GM12878 (cell line): Measurements from ENCODE around the gene LKAAEAR1. TPM values are rescaled to one million over a fixed set of nuclear protein-coding genes. Genes with fewer than 3 reads are reported as not detected.

Experiments used
- ATAC-seq: fragments of 200-7000 bp; cut with Tn5 transposase; 3 replicates; pipeline ENCODE4 v1.9.1; 2020; ENCODE audit warnings: mild to moderate bottlenecking, moderate library complexity
- BruUV-seq: library from RNA; stranded (reverse); fragments of 400-500 nt; replicated peaks from 2 replicates; lab custom pipeline; 2021; lab: Mats Ljungman, UMichigan
- CTCF ChIA-PET: fragments of 300-600 bp; sonication (Branson Sonifier 250); formaldehyde crosslinking; extraction: SDS; loops from one replicate; lab custom pipeline; 2021; ENCODE audit warnings: inconsistent platforms; lab: Yijun Ruan, JAX
- POLR2A ChIA-PET: fragments of 350-600 bp; formaldehyde crosslinking; extraction: SDS; loops from one replicate; lab custom pipeline; 2021; ENCODE audit warnings: inconsistent platforms; lab: Charles Lee
- RAD21 ChIA-PET: fragments of 300-600 bp; sonication (Branson Sonifier 250); formaldehyde crosslinking; loops from one replicate; lab custom pipeline; 2023; ENCODE audit warnings: antibody characterized with exemption; ENCODE audit not compliant: unreplicated experiment; lab: Charles Lee
- SMC1A ChIA-PET: fragments of 300-600 bp; sonication (Branson Sonifier 250); formaldehyde crosslinking; loops from one replicate; lab custom pipeline; 2023; ENCODE audit not compliant: unreplicated experiment, uncharacterized antibody; lab: Charles Lee
- DNase-seq: peaks from one replicate; pipeline ENCODE4 v3.0.0-alpha.2; 2011; ENCODE audit warnings: low read depth, low spot score
- FAIRE-seq: peaks from 3 replicates; lab custom pipeline; 2011; peaks lifted over from hg19 to GRCh38; lab: Jason Lieb, UNC
- H2AFZ ChIP-seq: 2 replicates; pipeline ENCODE4 v1.6.0; 2011; ENCODE audit warnings: low read depth, low read length, control low read depth; ENCODE audit not compliant: control insufficient read depth
- H3K27ac ChIP-seq: 2 replicates; pipeline ENCODE4 v1.5.1; 2011; ENCODE audit warnings: control low read depth; ENCODE audit not compliant: control insufficient read depth, insufficient read depth
- H3K27me3 ChIP-seq, 2 experiments: replicated peaks in 1 of 2; 2 replicates each; pipeline versions ENCODE4 v1.6.0 to v1.6.1; 2011; ENCODE audit warnings: low read length in 1 of 2; ENCODE audit not compliant: control insufficient read depth in 2 of 2, insufficient read depth in 2 of 2
- H3K36me3 ChIP-seq, 2 experiments: 2 replicates each; pipeline ENCODE4 v1.5.1; 2011; ENCODE audit warnings: low read length in 1 of 2; ENCODE audit not compliant: control insufficient read depth in 2 of 2, insufficient read depth in 2 of 2
- H3K4me1 ChIP-seq: 2 replicates; pipeline ENCODE4 v1.6.1; 2011; ENCODE audit warnings: mild to moderate bottlenecking, low read length, moderate library complexity, mixed read lengths; ENCODE audit not compliant: control insufficient read depth, insufficient read depth
- H3K4me2 ChIP-seq: 2 replicates; pipeline ENCODE4 v1.6.0; 2011; ENCODE audit warnings: control low read depth; ENCODE audit not compliant: control insufficient read depth, insufficient read depth
- H3K4me3 ChIP-seq: fragments of 200-600 bp; sonication (generic); 2 replicates; pipeline ENCODE4 v1.5.1; 2016
- H3K79me2 ChIP-seq: 2 replicates; pipeline ENCODE4 v1.6.0; 2011; ENCODE audit warnings: low read length; ENCODE audit not compliant: control insufficient read depth, insufficient read depth
- H3K9ac ChIP-seq: 2 replicates; pipeline ENCODE4 v1.8.0; 2011; ENCODE audit warnings: low read length, control low read depth, mixed read lengths; ENCODE audit not compliant: control insufficient read depth, insufficient read depth
- H3K9me3 ChIP-seq: replicated peaks from 3 replicates; pipeline ENCODE4 v1.5.1; 2011; ENCODE audit warnings: mild to moderate bottlenecking, low read length; ENCODE audit not compliant: control insufficient read depth, insufficient read depth
- H4K20me1 ChIP-seq: 2 replicates; pipeline ENCODE4 v1.6.0; 2011; ENCODE audit not compliant: control insufficient read depth, insufficient read depth
- BACH1 ChIP-seq: fragments of 450-650 bp; IDR thresholded peaks from 2 replicates; pipeline ENCODE4 v1.6.1; 2017; ENCODE audit warnings: mild to moderate bottlenecking, borderline replicate concordance
- EGR1 ChIP-seq, 2 experiments: IDR thresholded peaks; 1 replicate in 1 of 2; 2 replicates in 1 of 2; pipeline ENCODE4 v1.6.1; 2011 to 2012; ENCODE audit warnings: low read depth in 2 of 2, low read length in 2 of 2, borderline replicate concordance in 1 of 2, mild to moderate bottlenecking in 1 of 2, moderate library complexity in 1 of 2
- GABPA ChIP-seq: IDR thresholded peaks from 2 replicates; pipeline ENCODE4 v1.6.1; 2014; ENCODE audit warnings: antibody characterized with exemption, low read depth, mild to moderate bottlenecking, inconsistent platforms
- MEF2B ChIP-seq: fragments of 450-650 bp; IDR thresholded peaks from 2 replicates; pipeline ENCODE4 v1.6.1; 2018; ENCODE audit warnings: mild to moderate bottlenecking, moderate library complexity; ENCODE audit not compliant: partially characterized antibody, poor library complexity, severe bottlenecking
- POLR2A ChIP-seq: IDR thresholded peaks from 2 replicates; pipeline ENCODE4 v1.6.1; 2011; ENCODE audit warnings: low read depth, mild to moderate bottlenecking, low read length
- POLR2AphosphoS2 ChIP-seq: IDR thresholded peaks from 2 replicates; pipeline ENCODE4 v1.6.1; 2011; ENCODE audit warnings: low read depth, mild to moderate bottlenecking, low read length, improper control_type of control experiment, moderate library complexity
- RAD21 ChIP-seq: IDR thresholded peaks from 2 replicates; pipeline ENCODE4 v1.6.1; 2011; ENCODE audit warnings: mild to moderate bottlenecking, low read depth, low read length, moderate library complexity; ENCODE audit not compliant: insufficient read depth
- SRF ChIP-seq, 2 experiments: IDR thresholded peaks; 2 replicates each; pipeline ENCODE4 v1.6.1; 2011; ENCODE audit warnings: low read depth in 2 of 2, low read length in 2 of 2, mild to moderate bottlenecking in 1 of 2, moderate library complexity in 1 of 2
- WGBS: methylation state at CpG from one replicate; pipeline ENCODE4 v1.1.6; 2016; ENCODE audit warnings: low lambda C conversion rate; ENCODE audit not compliant: insufficient replicate concordance, insufficient coverage; ENCODE audit errors: missing lambda C conversion rate; 5-methylcytosine and 5-hydroxymethylcytosine counted together
- in situ Hi-C: fragments of 300-500 bp; cut with MboI; formaldehyde crosslinking; loops from 9 replicates; pipeline ENCODE4 v1.14.3; 2018; ENCODE audit warnings: mixed read lengths
- intact Hi-C: fragments of 100-400 bp; cut with micrococcal nuclease; formaldehyde crosslinking; loops from one replicate; pipeline ENCODE4 v1.14.2; 2022; ENCODE audit not compliant: unreplicated experiment
- polyA plus RNA-seq, 11 experiments: library from polyadenylated mRNA; depleted of rRNA in 4 of 11; unstranded in 6 of 11; stranded (reverse) in 5 of 11; fragments of >200 nt; fragmentation: Nextera tagmentation in 4 of 11; fragmentation: Illumina TruSeq in 1 of 11; extraction: Ambion mirVana in 4 of 11; extraction: Trizol in 1 of 11; gene quantifications; 1 replicate in 1 of 11; 2 replicates in 10 of 11; pipeline versions ENCODE4 v1.2.1 to v1.2.3, GENCODE V29; 2011 to 2016; ENCODE audit warnings: inconsistent platforms in 2 of 11, missing spikeins in 2 of 11, low read depth in 1 of 11
- total RNA-seq, 4 experiments: library from RNA; depleted of rRNA in 3 of 4; stranded (reverse); fragments of >200 nt in 3 of 4; fragmentation: Illumina TruSeq in 1 of 4; extraction: Trizol in 1 of 4; gene quantifications; 2 replicates each; pipeline versions ENCODE4 v1.2.1 to v1.2.3, GENCODE V29; 2013 to 2021
- TF ChIP-seq, protein P1 (sequence below): fragments of 450-650 bp; IDR thresholded peaks from 2 replicates; pipeline ENCODE4 v1.6.1; 2017; ENCODE audit warnings: mild to moderate bottlenecking, moderate library complexity
- TF ChIP-seq, protein P2 (sequence below), 3 experiments: IDR thresholded peaks in 2 of 3; conservative IDR thresholded peaks in 1 of 3; 2 replicates each; pipeline ENCODE4 v1.5.1; 2011; ENCODE audit warnings: low read depth in 3 of 3, low read length in 3 of 3, mild to moderate bottlenecking in 3 of 3, control low read depth in 2 of 3, moderate library complexity in 2 of 3, inconsistent platforms in 1 of 3, mixed read lengths in 1 of 3; ENCODE audit not compliant: control insufficient read depth in 2 of 3, insufficient read depth in 1 of 3; ENCODE audit errors: extremely low read depth in 1 of 3

LKAAEAR1 gene
- total and polyA plus RNA-seq, 10 of the 15 experiments (the other 5 are each of a cell fraction or from before 2014, with no cell fraction given) = not detected

DNA sequence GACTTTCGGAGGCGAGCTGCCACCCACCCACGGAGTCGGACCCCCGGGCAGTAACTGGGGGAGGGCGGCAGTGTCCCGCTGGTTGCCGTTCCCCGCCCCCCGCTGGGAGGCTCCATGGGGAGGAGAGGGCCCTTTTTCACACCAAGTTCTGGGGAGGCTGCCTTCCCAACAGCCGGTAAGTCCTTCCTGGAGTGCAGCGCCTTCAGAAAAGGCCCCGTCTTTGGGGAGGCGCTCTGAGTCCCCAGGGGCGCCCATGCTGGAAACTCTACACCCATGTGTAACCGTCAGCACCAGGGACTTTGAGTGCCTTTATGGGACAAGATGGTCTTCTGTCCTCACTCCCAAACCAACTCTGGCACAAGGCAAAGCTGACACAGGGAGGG lies 34.3 kb downstream of the LKAAEAR1 start (continued):
- TF ChIP-seq MEF2B = peak; percentile 81

DNA sequence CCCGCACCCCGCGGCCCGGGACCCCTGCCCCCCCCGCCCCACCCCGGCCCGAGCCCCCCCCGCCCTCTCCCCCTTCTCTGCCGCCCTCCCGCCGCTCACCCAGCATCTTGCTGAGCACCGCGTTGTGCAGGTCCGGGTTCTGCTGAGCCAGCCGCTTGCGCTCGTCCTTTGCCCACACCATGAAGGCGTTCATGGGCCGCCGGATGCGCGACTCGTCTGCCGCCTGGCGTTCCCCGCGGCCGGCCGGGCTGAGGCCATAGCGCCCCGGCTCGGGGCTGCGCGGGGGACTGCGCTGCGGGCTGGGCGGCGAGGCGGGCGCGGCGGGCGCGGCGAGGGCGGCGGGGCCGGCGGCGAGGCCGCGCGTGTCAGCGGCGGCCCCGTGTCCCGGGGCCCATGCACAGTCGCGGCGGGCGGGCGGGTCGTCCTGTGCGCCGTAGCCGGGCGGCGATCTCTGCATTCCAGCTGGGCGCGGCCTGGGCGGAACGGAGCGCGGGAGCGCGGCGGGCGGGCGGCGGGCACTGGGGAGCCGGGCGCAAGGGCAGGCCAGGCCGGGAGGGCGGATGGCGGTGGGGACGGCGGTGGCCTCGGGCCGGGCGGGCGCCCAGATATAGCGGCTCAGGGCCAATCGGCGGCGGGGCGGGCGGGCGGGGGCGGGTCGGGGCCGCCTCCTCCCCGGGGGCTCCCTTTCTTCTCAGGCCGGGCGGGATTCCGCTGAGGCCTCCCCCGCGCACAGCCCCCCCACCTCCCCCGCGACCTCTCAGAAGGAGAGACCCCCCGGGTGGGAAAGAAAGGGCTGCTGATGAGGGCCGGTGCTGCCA lies 34.9 kb downstream of the LKAAEAR1 start, which contains the start of gene SOX18:
TSS of gene SOX18 (minus strand) at position 580 of the 818 bp plus-strand sequence. CDS start at position 457, 123 bp downstream.
- Histone ChIP-seq H3K4me2 (peak within 1 kb of the TSS; percentile 42), H3K27me3 (peaks cover 4 to 14% of the 10 kb centered on the region in 2 experiments; a peak in 3 of 4 replicates), H2AFZ (no peak within 1 kb of the TSS), H3K79me2 (no peaks in the 10 kb centered on the region), H3K4me1 (peaks cover 4% of the 10 kb centered on the region), H3K9ac (no peak within 1 kb of the TSS), H3K36me3 (no peaks in the 10 kb centered on the region), H4K20me1 (no peaks in the 10 kb centered on the region), H3K9me3 (no peaks in the 10 kb centered on the region), H3K4me3 (no peak within 1 kb of the TSS), H3K27ac (no peak within 1 kb of the TSS)
- no peak for FAIRE-seq
- peak in 1 of 2 experiments; percentile 79; a peak in 1 of 4 replicates for TF ChIP-seq SRF (IDR thresholded peaks at IDR 0.05; ENCODE audit: low read depth in 2 of 2, low read length in 2 of 2)
- no peak for TF ChIP-seq GABPA
- TF ChIP-seq, protein P1, sequence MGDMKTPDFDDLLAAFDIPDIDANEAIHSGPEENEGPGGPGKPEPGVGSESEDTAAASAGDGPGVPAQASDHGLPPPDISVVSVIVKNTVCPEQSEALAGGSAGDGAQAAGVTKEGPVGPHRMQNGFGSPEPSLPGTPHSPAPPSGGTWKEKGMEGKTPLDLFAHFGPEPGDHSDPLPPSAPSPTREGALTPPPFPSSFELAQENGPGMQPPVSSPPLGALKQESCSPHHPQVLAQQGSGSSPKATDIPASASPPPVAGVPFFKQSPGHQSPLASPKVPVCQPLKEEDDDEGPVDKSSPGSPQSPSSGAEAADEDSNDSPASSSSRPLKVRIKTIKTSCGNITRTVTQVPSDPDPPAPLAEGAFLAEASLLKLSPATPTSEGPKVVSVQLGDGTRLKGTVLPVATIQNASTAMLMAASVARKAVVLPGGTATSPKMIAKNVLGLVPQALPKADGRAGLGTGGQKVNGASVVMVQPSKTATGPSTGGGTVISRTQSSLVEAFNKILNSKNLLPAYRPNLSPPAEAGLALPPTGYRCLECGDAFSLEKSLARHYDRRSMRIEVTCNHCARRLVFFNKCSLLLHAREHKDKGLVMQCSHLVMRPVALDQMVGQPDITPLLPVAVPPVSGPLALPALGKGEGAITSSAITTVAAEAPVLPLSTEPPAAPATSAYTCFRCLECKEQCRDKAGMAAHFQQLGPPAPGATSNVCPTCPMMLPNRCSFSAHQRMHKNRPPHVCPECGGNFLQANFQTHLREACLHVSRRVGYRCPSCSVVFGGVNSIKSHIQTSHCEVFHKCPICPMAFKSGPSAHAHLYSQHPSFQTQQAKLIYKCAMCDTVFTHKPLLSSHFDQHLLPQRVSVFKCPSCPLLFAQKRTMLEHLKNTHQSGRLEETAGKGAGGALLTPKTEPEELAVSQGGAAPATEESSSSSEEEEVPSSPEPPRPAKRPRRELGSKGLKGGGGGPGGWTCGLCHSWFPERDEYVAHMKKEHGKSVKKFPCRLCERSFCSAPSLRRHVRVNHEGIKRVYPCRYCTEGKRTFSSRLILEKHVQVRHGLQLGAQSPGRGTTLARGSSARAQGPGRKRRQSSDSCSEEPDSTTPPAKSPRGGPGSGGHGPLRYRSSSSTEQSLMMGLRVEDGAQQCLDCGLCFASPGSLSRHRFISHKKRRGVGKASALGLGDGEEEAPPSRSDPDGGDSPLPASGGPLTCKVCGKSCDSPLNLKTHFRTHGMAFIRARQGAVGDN = peak; percentile 34; the same call in 1 of the 2 replicates
- TF ChIP-seq RAD21 = peak; percentile 20; the same call in 1 of the 2 replicates
- TF ChIP-seq POLR2A = 0 out of 2 replicates have a peak, but pooled peaks have one; percentile 25
- 0 out of 3 replicates have a peak, but pooled peaks of 1 of the 2 experiments have one; percentile 23 for TF ChIP-seq EGR1 (IDR thresholded peaks at IDR 0.05; ENCODE audit: borderline replicate concordance in 1 of 2, low read depth in 2 of 2, low read length in 2 of 2)
- TF ChIP-seq, protein P2, sequence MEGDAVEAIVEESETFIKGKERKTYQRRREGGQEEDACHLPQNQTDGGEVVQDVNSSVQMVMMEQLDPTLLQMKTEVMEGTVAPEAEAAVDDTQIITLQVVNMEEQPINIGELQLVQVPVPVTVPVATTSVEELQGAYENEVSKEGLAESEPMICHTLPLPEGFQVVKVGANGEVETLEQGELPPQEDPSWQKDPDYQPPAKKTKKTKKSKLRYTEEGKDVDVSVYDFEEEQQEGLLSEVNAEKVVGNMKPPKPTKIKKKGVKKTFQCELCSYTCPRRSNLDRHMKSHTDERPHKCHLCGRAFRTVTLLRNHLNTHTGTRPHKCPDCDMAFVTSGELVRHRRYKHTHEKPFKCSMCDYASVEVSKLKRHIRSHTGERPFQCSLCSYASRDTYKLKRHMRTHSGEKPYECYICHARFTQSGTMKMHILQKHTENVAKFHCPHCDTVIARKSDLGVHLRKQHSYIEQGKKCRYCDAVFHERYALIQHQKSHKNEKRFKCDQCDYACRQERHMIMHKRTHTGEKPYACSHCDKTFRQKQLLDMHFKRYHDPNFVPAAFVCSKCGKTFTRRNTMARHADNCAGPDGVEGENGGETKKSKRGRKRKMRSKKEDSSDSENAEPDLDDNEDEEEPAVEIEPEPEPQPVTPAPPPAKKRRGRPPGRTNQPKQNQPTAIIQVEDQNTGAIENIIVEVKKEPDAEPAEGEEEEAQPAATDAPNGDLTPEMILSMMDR (IDR thresholded peaks at IDR 0.05 in 2 of 3, conservative IDR thresholded peaks at IDR 0.05 in 1 of 3; ENCODE audit: control insufficient read depth in 2 of 3, extremely low read depth in 1 of 3, insufficient read depth in 1 of 3, low read depth in 3 of 3, low read length in 3 of 3) = peak in 2 of 3 experiments; percentile 6 to 27; a peak in 2 of 6 replicates
- TF ChIP-seq POLR2AphosphoS2 = no peak
- peak; percentile 62 for TF ChIP-seq BACH1
- POLR2A ChIA-PET = interaction anchor here (0.8 kb wide), 1 partner anchor 16 kb away, joined by 6 read pairs; no protein-coding TSS in a partner anchor
- in situ Hi-C loops = no loop called here
- 2% methylated on average over 11 of the region's 111 CpGs for WGBS
- ATAC-seq = peak; percentile 43
- SMC1A ChIA-PET = no interaction called here
- CTCF ChIA-PET = no interaction called here
- TSS peak; percentile 94 for BruUV-seq
- DNase-seq = no peak
- RAD21 ChIA-PET = no interaction called here
- intact Hi-C loops = no loop called here
